DLD1 (cell line): ENCODE measurements around the gene SRGAP1.
"Not testable (repeated sequence)": the region's sequence is repeated elsewhere in the genome, so short reads cannot be mapped to it uniquely, and the experiment has no call there.

Experiments used
- in situ Hi-C: cut with HindIII; loops from 2 replicates; pipeline ENCODE4 v1.10.0; 2017; ENCODE audit warnings: low sequenced_read_pairs

The SRGAP1 gene

GRCh38 chr12:64181430-64182291, 337.2 kb downstream of the SRGAP1 start:
- in situ Hi-C loops = no loop called here

- in situ Hi-C loops = no loop called here
Observed at GRCh38 chr12:64184216-64184615, 339.7 kb downstream of the SRGAP1 start.

GRCh38 chr12:64186789-64187188, 342.3 kb downstream of the SRGAP1 start:
- in situ Hi-C loops = no loop called here

- in situ Hi-C loops = no loop called here
Observed at GRCh38 chr12:64187370-64187769, 342.9 kb downstream of the SRGAP1 start.

- in situ Hi-C loops = no loop called here
Observed at GRCh38 chr12:64187794-64188193, 343.3 kb downstream of the SRGAP1 start.

- in situ Hi-C loops = no loop called here
Observed at GRCh38 chr12:64189530-64189929, 345.0 kb downstream of the SRGAP1 start.

GRCh38 chr12:64190140-64190539, 345.6 kb downstream of the SRGAP1 start:
- in situ Hi-C loops = no loop called here

GRCh38 chr12:64192644-64193444, 348.3 kb downstream of the SRGAP1 start:
- in situ Hi-C loops = no loop called here

- in situ Hi-C loops = no loop called here
Observed at GRCh38 chr12:64193931-64194330, 349.4 kb downstream of the SRGAP1 start.

GRCh38 chr12:64194333-64195149, 350.0 kb downstream of the SRGAP1 start:
- in situ Hi-C loops = no loop called here

GRCh38 chr12:64195841-64196240, 351.3 kb downstream of the SRGAP1 start:
- in situ Hi-C loops = not testable (repeated sequence)

- in situ Hi-C loops = no loop called here
Observed at GRCh38 chr12:64203036-64203435, 358.5 kb downstream of the SRGAP1 start.

- in situ Hi-C loops = no loop called here
Observed at GRCh38 chr12:64203775-64204174, 359.3 kb downstream of the SRGAP1 start.

GRCh38 chr12:64205542-64205941, 361.0 kb downstream of the SRGAP1 start:
- in situ Hi-C loops = no loop called here

GRCh38 chr12:64207453-64207852, 363.0 kb downstream of the SRGAP1 start:
- in situ Hi-C loops = no loop called here
